Brain pericyte (primary cell): ENCODE results near the gene LOX.
"Not testable (repeated sequence)": the region's sequence is repeated elsewhere in the genome, so short reads cannot be mapped to it uniquely, and the experiment has no call there.

Experiments
- DNase-seq: peaks from one replicate; pipeline ENCODE4 v3.0.0-alpha.2; 2012; ENCODE audit warnings: low read depth, low spot score

Gene LOX

DNA sequence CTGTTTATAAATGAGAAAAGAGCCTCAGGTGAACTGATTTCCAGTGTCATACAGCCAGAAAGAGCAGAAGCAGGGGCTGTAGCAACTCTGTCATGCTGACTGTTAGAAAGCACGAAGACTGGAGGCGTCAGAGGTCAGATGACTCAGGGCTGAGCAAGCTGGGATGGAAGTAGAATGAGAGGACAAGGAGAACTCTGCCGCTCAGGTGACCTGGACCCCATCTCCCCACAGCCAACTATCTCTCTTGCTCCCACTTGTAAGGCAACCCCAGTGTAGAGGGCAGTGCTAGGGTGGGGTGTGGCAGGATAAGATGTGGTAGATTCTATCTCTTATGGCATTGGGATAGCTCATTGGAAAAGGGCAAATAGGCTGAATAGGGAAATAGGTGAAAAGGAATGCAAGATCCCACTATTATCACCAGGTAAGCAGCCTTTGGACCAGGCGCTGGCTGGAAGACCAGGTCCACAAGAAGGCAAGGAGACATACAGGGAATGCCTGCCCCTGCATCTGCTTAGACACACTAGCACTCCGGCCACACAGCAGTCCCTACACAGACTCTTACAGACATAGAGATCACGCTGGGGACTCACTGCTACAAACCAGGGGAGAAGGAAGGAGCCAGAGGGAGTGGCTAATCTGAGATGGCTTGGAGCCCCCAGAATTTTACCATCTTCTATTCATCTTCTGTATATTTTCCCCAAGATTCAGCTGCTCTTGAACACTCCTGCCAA, 21.2 kb upstream of the LOX start:
- DNase-seq = no peak

DNA sequence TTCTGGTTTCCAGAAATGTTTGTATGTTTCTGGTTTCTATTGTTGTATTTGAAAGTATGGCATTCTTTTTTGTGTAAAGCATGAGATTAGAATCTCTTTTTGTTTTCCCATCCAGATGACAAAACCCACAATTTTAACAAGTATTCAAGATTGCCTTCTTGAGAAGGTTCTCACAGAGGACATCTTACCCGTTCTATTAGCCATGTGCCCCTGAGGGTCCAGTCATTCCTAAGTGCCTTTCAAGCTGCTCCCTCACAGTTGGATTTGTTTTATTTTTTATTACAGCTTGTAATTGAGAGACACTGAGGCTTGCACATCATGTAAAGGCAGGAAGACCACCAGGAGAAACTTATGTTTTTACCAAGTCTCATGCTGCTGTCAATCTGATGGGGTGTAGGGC, 19.3 kb upstream of the LOX start:
- DNase-seq = no peak

DNA sequence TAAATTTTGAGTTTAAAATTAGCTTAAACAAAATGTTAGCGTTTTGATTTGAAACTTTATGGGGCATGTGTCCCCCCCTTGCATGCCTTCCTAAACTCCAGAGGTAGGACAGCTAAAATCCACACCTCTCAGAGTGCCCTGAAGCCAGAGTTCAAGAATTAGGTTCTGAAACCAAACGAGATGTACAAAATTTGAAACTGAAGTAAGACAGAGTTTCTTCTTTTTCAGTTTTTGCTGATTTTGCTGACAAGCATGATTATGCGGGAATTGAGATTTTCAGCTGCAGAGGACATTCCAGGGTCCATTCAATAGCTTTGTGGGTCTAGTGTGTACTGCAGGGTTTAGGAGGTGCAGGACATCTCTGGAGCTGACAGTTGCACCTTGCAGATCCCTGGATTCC, 17.1 kb upstream of the LOX start:
- no peak for DNase-seq

DNA sequence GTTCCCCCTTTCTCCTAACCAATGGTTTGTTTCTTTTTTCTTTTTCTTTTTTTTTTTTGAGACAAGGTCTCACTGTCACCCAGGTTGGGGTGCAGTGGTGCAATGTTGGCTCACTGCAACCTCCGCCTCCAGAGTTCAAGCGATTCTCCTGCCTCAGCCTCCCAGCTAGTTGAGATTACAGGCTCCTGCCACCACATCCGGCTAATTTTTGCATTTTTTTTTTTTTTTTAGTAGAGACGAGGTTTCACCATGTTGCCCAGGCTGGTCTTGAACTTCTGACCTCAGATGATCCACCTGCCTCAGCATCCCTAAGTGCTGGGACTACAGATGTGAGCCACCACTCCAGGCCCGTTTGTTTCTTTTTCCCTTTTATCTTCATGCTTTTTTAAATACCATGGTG, 16.2 kb upstream of the LOX start:
- DNase-seq = not testable (repeated sequence)

DNA sequence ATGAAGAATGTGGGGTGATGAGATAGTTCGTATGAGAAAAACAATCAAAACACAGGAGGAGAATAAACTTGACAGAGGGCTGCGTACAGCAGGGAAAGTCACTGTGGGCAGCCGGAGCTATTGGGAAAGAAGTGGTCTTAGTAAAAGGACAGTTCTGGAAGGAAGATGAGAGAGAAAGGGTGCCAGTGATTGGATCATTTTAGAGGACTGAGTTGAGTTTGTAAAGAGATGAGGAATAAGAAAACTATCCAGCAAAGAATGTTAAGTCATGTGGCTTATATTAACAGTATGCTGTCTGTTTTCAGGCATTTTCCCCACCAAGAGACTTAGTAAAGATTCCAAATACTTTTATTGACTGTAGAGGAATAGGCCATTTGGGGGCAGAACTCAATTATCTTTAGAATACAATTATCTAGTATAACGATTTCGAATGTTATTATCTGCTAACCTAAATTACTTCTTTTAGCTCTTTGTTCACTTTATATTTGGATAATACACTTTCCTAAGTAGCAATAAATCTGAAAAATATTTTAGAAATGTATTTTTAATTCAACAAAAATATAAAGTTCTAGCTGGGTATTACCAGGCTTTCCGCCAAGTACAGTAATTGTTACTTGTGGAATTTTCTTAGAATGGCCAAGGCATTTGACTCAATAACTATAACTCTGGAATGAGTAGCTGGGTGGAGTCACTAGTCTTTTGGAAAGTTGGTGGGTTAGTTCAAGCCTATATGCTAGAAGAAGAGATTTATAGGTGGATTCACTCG, 15.5 kb upstream of the LOX start:
- DNase-seq = no peak

DNA sequence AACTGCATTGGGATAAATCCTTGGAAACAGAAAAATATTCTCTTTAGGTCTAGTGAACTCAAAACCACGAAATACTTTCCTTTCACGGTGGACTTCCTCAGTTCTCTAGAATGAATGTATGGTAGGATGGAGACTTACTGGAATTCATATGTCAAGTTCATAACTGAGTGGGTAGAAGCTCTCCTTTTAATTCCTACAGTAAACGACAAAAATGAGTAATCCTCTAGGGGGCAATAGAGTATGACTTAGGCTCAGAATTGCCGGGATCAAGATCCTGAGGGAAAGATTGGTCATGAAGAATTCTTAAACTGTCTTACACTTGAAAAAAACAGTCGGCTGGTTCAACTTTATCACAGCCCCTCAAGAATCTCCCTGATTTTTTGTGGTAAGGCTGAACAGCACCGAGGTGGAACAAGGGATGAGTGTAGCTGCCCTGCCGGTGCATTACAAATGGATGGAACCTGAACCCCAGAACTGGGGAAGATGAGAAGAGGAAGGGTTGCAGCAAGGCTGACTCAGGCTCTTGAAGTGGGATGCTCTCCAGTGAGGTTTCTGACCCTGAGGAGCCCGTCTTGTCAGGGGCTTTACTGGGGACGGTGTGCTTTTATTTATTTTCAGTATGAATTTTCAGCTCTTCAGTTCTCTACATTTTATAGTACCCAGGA, 14.0 kb upstream of the LOX start:
- DNase-seq = no peak

DNA sequence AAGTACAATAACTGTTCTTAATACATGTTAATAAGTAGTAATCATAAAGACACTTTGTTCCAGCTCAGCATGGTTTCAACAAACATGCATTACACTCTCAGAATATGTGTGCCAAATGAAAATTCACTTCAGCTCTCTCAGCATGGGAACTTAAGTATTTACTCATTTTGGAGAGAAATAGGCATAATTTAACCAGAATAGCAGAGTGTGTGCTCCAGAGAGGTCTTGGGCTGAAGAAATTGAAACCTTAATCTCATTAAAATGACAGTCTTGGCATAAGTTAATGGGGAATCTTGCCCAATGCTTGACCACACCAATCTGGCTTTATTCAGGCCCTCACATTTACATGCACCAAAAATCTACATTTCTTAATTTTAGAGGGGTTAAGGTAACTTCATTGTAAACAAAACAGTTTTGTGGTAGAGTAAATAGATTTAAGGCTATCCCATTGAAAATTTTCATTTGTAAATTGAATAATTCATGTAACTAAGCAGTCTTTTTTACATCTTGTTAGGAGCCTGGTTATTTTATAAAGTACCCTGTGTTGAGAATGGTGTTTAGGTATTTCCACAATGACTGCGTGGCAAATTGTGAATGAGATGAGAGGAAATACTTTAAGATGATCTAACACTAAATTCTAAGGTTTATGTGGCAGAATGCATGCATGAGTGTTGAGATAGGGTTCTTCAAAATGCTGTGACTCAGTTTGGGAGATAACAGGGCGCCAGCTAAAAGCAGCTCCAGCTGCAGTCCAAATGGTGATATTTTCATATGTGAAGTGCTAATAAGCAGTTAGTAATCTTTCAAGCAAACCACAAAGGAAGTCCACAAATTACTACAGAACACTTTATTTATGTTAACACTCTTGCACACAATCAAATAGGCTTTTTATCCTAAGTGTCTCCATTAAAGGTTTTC, 11.3 kb upstream of the LOX start:
- no peak for DNase-seq

DNA sequence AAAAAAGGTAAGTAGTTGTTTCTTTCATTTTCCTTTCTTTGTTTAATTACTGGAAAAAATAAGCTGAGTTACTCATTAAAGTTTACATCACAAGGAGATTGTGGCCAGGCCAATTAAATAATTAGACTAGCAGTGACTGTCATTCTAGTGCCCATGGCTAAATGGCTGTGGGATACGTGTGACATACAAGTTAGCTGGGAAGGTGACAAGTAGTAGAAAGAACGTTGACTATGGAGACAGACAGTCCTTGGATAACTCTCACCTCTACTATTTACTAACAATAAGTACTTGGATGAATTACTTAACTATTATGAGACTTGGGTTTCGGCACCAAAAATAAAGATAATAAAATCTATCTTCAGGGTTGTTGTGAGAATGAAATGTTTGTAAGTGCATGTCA, 7.0 kb upstream of the LOX start:
- DNase-seq = no peak

DNA sequence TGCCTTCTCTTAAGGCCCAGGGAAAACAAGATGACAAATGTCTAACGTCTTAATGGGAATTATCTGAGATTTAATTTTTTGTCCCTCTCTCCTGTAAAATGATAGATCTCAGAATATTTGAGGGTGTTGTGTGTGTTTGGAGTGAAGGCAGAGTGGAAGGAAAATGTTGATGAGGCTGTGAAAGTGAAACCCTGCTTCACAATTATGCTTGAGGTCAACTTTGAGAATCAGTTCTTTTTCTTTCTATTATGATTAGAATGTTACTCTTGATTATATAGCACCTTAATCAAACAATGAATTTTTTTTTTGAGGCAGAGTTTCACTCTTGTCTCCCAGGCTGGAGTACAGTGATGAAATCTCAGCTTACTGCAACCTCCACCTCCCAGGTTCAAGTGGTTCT, 5.5 kb upstream of the LOX start:
- DNase-seq = no peak

DNA sequence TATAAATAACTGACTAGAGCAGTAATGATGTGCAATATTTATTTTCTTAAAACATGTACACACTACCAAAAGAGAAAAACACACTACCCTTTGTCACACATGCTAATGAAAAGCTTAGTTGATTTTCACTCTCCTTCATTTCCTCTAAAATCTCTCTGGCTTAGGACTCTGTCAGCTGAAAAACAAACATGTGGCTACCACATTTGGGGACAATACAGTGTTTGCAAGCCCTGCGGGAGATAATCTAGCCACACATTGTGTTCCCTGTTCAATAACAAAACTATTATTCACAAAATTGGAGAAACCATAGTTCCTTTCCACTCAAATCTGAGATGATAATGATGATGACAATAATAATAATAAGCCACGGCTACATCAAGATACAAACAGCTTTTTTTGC, 3.5 kb upstream of the LOX start:
- no peak for DNase-seq

DNA sequence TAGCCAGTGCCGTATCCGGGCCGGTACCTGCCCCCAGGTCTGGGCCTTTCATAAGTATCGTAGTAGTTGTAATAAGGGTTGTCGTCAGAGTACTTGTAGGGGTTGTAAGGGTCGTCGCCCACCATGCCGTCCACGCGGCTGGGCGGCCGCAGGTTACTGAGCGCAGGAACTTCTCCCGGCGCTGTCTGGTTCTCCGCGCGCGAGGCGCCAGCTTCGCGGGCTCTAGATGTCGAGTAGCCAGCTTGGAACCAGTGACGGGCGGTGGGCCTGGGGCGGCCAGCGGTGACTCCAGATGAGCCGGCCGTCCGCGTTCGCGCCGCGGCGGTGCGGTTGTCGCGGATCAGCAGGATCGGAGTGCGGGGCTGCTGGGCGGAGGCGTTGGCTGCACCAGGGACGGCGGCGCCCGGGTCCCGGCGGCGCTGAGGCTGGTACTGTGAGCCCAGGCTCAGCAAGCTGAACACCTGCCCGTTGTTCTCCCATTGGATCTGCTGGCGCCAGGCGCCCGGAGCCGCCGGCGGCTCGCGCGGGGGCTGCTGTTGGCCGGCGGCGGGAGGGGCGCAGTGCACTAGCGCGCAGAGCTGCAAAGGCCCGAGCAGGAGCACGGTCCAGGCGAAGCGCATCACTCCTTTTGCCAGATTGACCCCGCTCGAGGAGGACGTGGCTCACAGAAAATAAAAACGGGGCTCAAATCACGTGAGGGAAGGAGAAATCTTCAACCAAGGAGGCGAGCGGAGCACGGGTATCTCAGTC, 518 bp downstream of the LOX start:
- no peak for DNase-seq

DNA sequence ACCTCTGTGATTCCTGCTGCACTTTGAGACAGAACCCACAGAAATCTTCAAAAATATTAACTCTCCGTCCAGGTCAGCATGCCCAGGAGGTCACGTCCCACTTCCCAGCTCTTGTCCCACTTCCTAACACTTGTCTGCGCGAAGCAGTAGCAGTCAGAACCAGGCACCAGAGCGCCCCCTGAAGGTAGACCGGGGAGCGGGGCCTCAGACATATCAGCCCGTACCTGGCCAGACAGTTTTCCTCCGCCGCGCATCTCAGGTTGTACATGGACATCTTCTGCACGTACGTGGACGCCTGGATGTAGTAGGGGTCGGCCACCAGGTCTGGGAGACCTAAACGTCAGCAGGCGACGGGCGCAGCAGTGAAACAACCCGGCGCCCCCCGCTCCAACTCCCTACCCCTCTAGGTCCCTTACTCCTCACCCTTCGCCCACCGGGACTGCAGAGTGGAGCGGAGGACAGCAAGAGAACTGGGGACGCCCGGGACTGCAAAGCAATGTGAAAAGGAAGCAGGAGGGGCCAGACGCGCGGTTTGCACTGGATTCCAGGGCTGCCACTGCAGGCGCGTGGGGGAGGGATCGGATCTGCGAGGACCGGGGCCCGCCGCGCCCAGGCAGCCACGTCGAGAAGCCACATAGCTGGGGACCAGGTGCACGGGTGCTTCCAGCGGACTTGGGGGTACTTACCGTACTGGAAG, 1.2 kb downstream of the LOX start:
- DNase-seq = no peak

DNA sequence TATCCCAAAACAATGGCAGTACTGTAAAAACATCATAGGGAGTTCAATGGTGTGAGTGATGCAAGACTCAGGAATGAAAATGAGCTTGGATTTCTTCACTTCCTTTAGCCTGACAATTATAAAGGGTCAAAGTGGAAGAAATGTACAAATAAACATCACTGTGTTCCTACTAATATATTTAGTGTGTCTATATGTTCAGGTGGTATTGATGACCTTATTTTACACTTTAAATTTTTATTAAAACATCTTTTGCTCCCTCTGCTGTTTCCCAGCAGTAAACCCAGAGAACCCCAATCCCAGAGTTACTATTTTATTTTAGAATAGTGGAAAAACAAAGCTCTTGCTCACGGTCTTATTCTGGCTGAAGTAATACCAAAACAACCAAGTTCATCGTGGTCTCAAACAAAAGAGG, 2.0 kb downstream of the LOX start:
- no peak for DNase-seq

DNA sequence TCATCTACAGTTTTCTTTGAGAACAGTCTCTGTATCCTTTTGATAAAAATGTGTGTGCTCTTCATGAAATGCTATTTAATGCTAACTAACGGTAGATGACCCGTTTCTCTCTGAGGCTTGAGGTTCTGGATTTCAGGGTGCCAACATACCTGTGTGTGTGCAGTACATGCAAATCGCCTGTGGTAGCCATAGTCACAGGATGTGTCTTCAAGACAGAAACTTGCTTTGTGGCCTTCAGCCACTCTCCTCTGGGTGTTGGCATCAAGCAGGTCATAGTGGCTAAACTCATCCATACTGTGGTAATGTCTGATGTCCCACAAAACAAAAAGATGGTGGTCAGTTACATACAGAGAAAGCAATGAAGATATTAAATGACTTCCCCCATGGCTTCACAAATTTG, 4.2 kb downstream of the LOX start:
- DNase-seq = no peak

DNA sequence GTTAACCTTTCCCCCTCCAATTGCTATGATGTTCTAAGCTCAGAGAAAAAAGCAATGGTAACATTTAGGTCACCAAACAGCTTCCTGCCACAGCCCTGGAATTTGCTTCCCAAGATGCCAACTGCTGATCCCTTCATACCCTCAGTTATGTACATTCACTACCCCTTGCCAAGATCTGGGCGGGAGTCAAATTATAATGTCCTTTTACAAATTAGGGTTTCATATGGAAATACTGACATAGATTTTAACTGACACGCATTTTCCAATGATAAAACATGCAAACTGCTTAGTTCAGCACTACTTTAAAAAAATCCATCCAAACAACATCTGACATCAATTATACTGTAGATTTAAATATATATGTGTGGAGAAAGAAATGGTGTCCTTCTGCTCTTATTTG, 5.0 kb downstream of the LOX start:
- DNase-seq = no peak

DNA sequence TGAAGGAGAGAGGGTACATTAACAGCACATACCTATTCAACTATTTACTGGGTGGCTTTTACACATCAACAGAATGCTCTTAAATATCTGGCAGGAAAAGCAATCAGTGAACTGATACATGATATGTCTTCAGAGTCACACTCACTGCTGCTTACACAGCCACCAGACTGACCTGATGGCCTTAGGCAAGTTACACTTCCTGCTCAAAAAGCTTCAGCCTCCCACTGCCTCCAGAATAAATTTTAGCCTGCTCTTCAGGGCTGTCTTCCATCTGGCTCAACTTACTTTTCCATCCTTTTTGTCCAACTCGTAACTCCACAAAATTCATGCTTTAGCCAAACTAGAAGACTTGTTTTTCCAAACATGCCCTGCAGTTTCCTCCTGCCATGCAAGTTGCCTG, 10.7 kb downstream of the LOX start:
- no peak for DNase-seq

DNA sequence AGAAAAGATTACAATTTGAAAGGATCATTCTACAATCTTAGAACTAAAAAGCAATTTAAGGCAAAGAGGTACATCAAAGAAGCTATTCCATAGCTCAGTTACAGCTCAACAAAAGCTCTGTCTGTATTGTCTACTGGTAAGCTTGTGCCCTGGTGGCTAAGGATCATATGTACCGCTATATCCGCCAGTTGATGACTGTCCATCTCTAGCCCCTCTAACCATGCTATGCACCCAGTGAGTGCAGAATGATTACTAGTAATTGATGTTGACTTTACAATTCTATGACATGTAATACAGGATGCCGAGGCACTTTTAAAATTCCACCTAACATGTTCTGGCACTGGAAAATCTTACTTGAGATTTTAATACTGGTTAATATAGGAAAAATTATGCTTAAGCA, 13.1 kb downstream of the LOX start:
- DNase-seq = no peak

DNA sequence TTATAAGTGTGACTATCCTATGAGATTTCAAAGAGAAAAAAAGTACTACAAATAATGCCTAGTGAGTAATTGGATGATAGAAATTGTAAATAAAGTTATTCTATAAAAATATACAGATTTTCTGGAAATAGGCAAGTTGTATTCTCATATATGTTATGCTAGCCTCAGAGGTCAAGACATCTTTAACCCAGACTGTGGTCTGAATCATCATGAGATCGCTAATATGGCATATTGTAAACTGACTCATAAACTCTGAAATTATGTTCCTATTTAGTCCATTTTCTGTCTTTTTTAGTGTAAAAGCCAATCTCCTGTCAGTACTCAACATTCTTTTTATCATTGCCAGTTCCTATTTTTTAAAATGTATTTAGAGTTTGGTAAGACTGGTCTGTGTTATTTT, 14.2 kb downstream of the LOX start:
- DNase-seq = no peak

DNA sequence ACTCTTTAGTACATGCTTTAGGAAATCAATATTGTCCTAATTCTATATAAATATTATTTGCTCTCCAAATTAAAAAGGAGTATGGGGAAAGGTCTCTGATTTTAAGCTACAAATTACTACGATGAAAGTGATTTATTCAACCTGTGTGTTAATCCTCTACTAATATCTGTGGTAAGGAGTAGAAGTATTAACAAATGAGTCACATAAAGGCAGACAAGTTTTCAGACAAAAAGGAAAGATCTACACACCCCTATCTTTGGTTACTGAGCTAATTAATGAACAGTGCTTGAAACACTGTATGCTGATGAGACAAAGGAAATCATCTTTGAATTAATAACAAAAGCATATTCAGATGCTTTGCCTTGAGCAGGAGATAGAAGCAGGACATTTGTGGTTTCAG, 15.9 kb downstream of the LOX start:
- DNase-seq = no peak

DNA sequence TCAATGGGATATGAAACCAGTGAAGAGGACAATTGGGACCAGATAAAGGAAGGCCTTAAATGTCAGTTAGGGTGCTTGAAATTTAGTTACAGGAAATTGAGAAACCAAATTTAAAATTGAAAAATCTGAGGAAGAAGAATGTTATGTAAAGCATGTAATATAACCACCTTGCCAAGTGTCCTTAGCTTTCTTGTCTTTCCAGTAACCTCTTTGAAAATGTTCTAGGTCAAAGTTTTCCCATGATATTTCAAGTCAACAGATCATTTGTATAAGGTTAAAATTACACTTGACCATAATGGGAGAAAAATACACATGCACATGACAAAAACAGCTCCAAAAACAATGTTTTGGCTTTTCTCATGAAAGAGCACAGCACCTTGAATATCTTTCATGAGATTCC, 21.1 kb downstream of the LOX start:
- no peak for DNase-seq

DNA sequence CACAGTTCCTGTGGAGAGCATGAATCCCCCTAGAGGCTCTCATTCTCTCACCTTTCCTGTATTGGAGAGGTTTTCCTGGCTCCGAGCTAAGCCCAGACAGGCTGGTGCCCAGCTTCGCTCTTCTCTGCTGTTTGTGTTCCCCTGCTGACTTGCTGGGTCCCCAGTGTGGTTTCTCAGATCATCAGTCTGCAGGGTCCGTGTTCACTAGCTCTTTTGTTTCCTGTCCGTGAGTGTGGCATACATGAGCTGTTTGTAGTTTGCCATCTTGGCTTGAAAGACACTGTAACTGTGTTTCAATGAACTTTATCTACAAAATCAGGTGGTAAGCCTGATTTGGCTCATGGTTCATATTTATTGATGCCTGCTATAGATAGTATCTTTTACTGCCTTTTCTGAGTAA, 23.8 kb downstream of the LOX start:
- DNase-seq = no peak
